ENCODE measurements around the gene GARNL3. TPM values are rescaled to one million over a fixed set of nuclear protein-coding genes. Genes with fewer than 3 reads are reported as not detected.

Gene GARNL3
- total RNA-seq, 2 experiments from 2014 or later = 0.63 to 1.8 TPM

GRCh38 chr9:127283135-127283534, 18.6 kb downstream of the GARNL3 start:
- Mint-ChIP-seq H3K36me3 (ENCODE audit: low read depth) (no peaks in the 10 kb centered on the region), H3K27ac (no peak overlapping the region), H3K27me3 (peaks cover 51% of the 10 kb centered on the region), H3K4me1 (ENCODE audit: low read depth) (no peaks in the 10 kb centered on the region), H3K4me3 (no peak overlapping the region), H3K9me3 (no peaks in the 10 kb centered on the region)
- CTCF ChIA-PET = no interaction called here
- no peak for TF ChIP-seq CTCF (IDR thresholded peaks at IDR 0.05)
- POLR2A ChIA-PET = interaction anchor here (1.3 kb wide), 1 partner anchor 168 kb away, joined by 3 read pairs; the partner anchor contains the start of genes LRSAM1 and RPL12
- Histone ChIP-seq H3K36me3 (ENCODE audit: insufficient read depth, low read length) (no peaks in the 10 kb centered on the region), H3K4me3 (ENCODE audit: low read length) (no peak overlapping the region), H3K9me3 (ENCODE audit: control insufficient read depth in 1 of 2, insufficient read depth in 1 of 2, low read length in 2 of 2) (no peaks in the 10 kb centered on the region), H3K4me1 (ENCODE audit: insufficient read depth, low read length) (no peaks in the 10 kb centered on the region), H3K27me3 (ENCODE audit: control insufficient read depth in 1 of 2, insufficient read depth in 2 of 2, low read length in 2 of 2) (peaks cover 0 to 12% of the 10 kb centered on the region in 2 experiments), H3K27ac (ENCODE audit: low read depth in 1 of 2, low read length in 2 of 2) (no peak overlapping the region)
- intact Hi-C loops (cut with DNase I, micrococcal nuclease) = no loop called here
- ATAC-seq (ENCODE audit: poor library complexity) (no peak), DNase-seq (no peak)

GRCh38 chr9:127283917-127284497, 19.4 kb downstream of the GARNL3 start:
- no peak overlapping the region for H3K4me3 Mint-ChIP-seq

GRCh38 chr9:127285965-127286364, 21.4 kb downstream of the GARNL3 start:
- no peak for ATAC-seq (ENCODE audit: poor library complexity)
- H3K9me3 Mint-ChIP-seq = no peaks in the 10 kb centered on the region
- no peak overlapping the region for H3K4me3 Mint-ChIP-seq
- H3K27me3 ChIP-seq (ENCODE audit: control insufficient read depth in 1 of 2, insufficient read depth in 2 of 2, low read length in 2 of 2) = peaks cover 6 to 7% of the 10 kb centered on the region in 2 experiments
- H3K27me3 Mint-ChIP-seq = peaks cover 50% of the 10 kb centered on the region
- H3K4me1 Mint-ChIP-seq (ENCODE audit: low read depth) = no peaks in the 10 kb centered on the region
- H3K4me1 ChIP-seq (ENCODE audit: insufficient read depth, low read length) = no peaks in the 10 kb centered on the region
- no peak for TF ChIP-seq CTCF (IDR thresholded peaks at IDR 0.05)
- intact Hi-C loops (cut with DNase I, micrococcal nuclease) = no loop called here
- H3K27ac ChIP-seq (ENCODE audit: low read depth in 1 of 2, low read length in 2 of 2) = no peak overlapping the region
- H3K36me3 ChIP-seq (ENCODE audit: insufficient read depth, low read length) = no peaks in the 10 kb centered on the region
- ChIA-PET POLR2A (no interaction called here), CTCF (no interaction called here)
- DNase-seq = no peak
- no peaks in the 10 kb centered on the region for H3K9me3 ChIP-seq (ENCODE audit: control insufficient read depth in 1 of 2, insufficient read depth in 1 of 2, low read length in 2 of 2)
- no peak overlapping the region for H3K27ac Mint-ChIP-seq
- H3K4me3 ChIP-seq (ENCODE audit: low read length) = no peak overlapping the region
- H3K36me3 Mint-ChIP-seq (ENCODE audit: low read depth) = no peaks in the 10 kb centered on the region

More at GRCh38 chr9:127283917-127284497, 19.4 kb downstream of the GARNL3 start:
- Histone ChIP-seq H3K27me3 (ENCODE audit: control insufficient read depth in 1 of 2, insufficient read depth in 2 of 2, low read length in 2 of 2) (peaks cover 0 to 12% of the 10 kb centered on the region in 2 experiments), H3K4me3 (ENCODE audit: low read length) (no peak overlapping the region), H3K4me1 (ENCODE audit: insufficient read depth, low read length) (no peaks in the 10 kb centered on the region), H3K9me3 (ENCODE audit: control insufficient read depth in 1 of 2, insufficient read depth in 1 of 2, low read length in 2 of 2) (no peaks in the 10 kb centered on the region), H3K36me3 (ENCODE audit: insufficient read depth, low read length) (no peaks in the 10 kb centered on the region), H3K27ac (ENCODE audit: low read depth in 1 of 2, low read length in 2 of 2) (no peak overlapping the region)
- Mint-ChIP-seq H3K9me3 (no peaks in the 10 kb centered on the region), H3K36me3 (ENCODE audit: low read depth) (no peaks in the 10 kb centered on the region), H3K27ac (no peak overlapping the region), H3K4me1 (ENCODE audit: low read depth) (no peaks in the 10 kb centered on the region), H3K27me3 (peaks cover 56% of the 10 kb centered on the region)
- DNase-seq (peak in 8 of 14 experiments; percentile 1 to 49 (median 21)), ATAC-seq (ENCODE audit: poor library complexity) (no peak)
- no peak for TF ChIP-seq CTCF (IDR thresholded peaks at IDR 0.05)
- POLR2A ChIA-PET = interaction anchor here (0.7 to 1.3 kb wide), 2 partner anchors 167 to 303 kb away, joined by 3 read pairs; partner anchors contain the start of genes LRSAM1 and RPL12
- intact Hi-C loops (cut with DNase I, micrococcal nuclease) = loop anchor here in 1 of 2 experiments (1.0 kb wide), 1 partner anchor 171 kb away; no protein-coding TSS in a partner anchor
- CTCF ChIA-PET = no interaction called here

Data from CD4-positive, alpha-beta T cell (primary cell).